Lung (tissue), 12 donors: ENCODE measurements around the gene PIWIL4. TPM values are rescaled to one million over a fixed set of nuclear protein-coding genes. Genes with fewer than 3 reads are reported as not detected.
A peak's percentile ranks its signal among the peaks of the same experiment; 100 is the strongest.

Experiments used
- ATAC-seq: fragments of 200-7000 bp; cut with Tn5 transposase; one replicate; pipeline ENCODE4 v1.9.1; 2020; ENCODE audit warnings: moderate number of reproducible peaks; ENCODE audit not compliant: insufficient read depth, low FRiP score
- DNase-seq, 3 donors: peaks; one replicate each; pipeline ENCODE4 v3.0.0-alpha.2; 2013 to 2017
- H3K27ac ChIP-seq, 2 donors: one replicate each; pipeline ENCODE4 v1.5.1; 2013; ENCODE audit warnings: mild to moderate bottlenecking in 2 of 2, moderate library complexity in 2 of 2, control low read depth in 1 of 2, inconsistent platforms in 1 of 2, low read depth in 1 of 2, low read length in 1 of 2
- H3K27me3 ChIP-seq, 3 donors: one replicate each; pipeline ENCODE4 v1.5.1; 2013; ENCODE audit warnings: low read length in 2 of 3; ENCODE audit not compliant: control insufficient read depth in 3 of 3, insufficient read depth in 3 of 3
- H3K36me3 ChIP-seq, 4 donors: one replicate each; pipeline ENCODE4 v1.5.1; 2013; ENCODE audit warnings: low read length in 4 of 4, mild to moderate bottlenecking in 1 of 4, moderate library complexity in 1 of 4; ENCODE audit not compliant: control insufficient read depth in 4 of 4, insufficient read depth in 4 of 4
- H3K4me1 ChIP-seq, 5 donors: one replicate each; pipeline ENCODE4 v1.5.1; 2013; ENCODE audit warnings: low read length in 5 of 5, mild to moderate bottlenecking in 2 of 5, moderate library complexity in 1 of 5; ENCODE audit not compliant: control insufficient read depth in 5 of 5, insufficient read depth in 5 of 5
- H3K4me3 ChIP-seq: one replicate; pipeline ENCODE4 v1.5.1; 2013; ENCODE audit warnings: mild to moderate bottlenecking, control low read depth, moderate library complexity
- H3K9ac ChIP-seq, 2 donors: one replicate each; pipeline ENCODE4 v1.5.1; 2013; ENCODE audit warnings: low read length in 2 of 2, control low read depth in 1 of 2; ENCODE audit not compliant: insufficient read depth in 1 of 2
- H3K9me3 ChIP-seq, 4 donors: one replicate each; pipeline ENCODE4 v1.5.1; 2013; ENCODE audit warnings: low read length in 3 of 4, mild to moderate bottlenecking in 1 of 4, moderate library complexity in 1 of 4; ENCODE audit not compliant: control insufficient read depth in 4 of 4, insufficient read depth in 3 of 4
- CTCF ChIP-seq: IDR thresholded peaks from 2 replicates; pipeline ENCODE4 v1.5.1; 2012; ENCODE audit warnings: mild to moderate bottlenecking; ENCODE audit errors: control extremely low read depth, extremely low read depth
- WGBS, 2 donors: extraction: QIAGEN DNeasy Blood & Tissue Kit; methylation state at CpG; one replicate each; pipeline ENCODE4 v1.1.7; 2013; 5-methylcytosine and 5-hydroxymethylcytosine counted together
- polyA plus RNA-seq, 2 donors: library from polyadenylated mRNA; stranded (reverse); fragments of 200-250 nt; gene quantifications; one replicate each; pipeline ENCODE4 v1.2.1, GENCODE V29; 2013
- total RNA-seq, 2 donors: library from RNA; depleted of rRNA in 1 of 2; stranded (reverse); fragments of >200 nt in 1 of 2; gene quantifications; one replicate each; pipeline ENCODE4 v1.2.1, GENCODE V29; 2014 to 2021
- donor health status: control.
- donor health status: control.
- donor health status: Bipolar disorder and iron deficiency.
- donor health status: healthy.
- donor health status: DM: yes; HTN: yes; CAD: no.

The PIWIL4 gene
- total and polyA plus RNA-seq, 4 donors, result 1.8 to 5.8 (median 3.1) TPM

GRCh38 chr11:94658888-94659287 is 91.7 kb downstream of the PIWIL4 start:
- Histone ChIP-seq H3K36me3 (no peaks in the 10 kb centered on the region), H3K4me1 (no peaks in the 10 kb centered on the region), H3K9ac (no peak overlapping the region), H3K9me3 (no peaks in the 10 kb centered on the region), H3K27me3 (no peaks in the 10 kb centered on the region), H3K4me3 (no peak overlapping the region), H3K27ac (peak overlapping the region in 1 of 2 donors; percentile 3)
- no peak for TF ChIP-seq CTCF
- no peak for DNase-seq
- WGBS, 2 donors, result 58 to 78% methylated on average over 3 of the region's 3 CpGs
- ATAC-seq, result no peak

- Histone ChIP-seq H3K9me3 (no peaks in the 10 kb centered on the region), H3K9ac (no peak overlapping the region), H3K4me3 (no peak overlapping the region), H3K36me3 (no peaks in the 10 kb centered on the region), H3K27me3 (no peaks in the 10 kb centered on the region), H3K4me1 (no peaks in the 10 kb centered on the region), H3K27ac (no peak overlapping the region)
- WGBS, 2 donors, result 80 to 90% methylated on average over 1 of the region's 1 CpG
- DNase-seq (no peak), ATAC-seq (no peak)
- TF ChIP-seq CTCF, result no peak
Observed at GRCh38 chr11:94661444-94661843, 94.3 kb downstream of the PIWIL4 start.

- ATAC-seq, result no peak
Observed at GRCh38 chr11:94662065-94662779, 95.1 kb downstream of the PIWIL4 start.

More at GRCh38 chr11:94662065-94662779, 95.1 kb downstream of the PIWIL4 start:
- Histone ChIP-seq H3K4me1 (no peaks in the 10 kb centered on the region), H3K36me3 (no peaks in the 10 kb centered on the region), H3K27ac (no peak overlapping the region), H3K9ac (no peak overlapping the region), H3K9me3 (no peaks in the 10 kb centered on the region), H3K27me3 (no peaks in the 10 kb centered on the region), H3K4me3 (no peak overlapping the region)
- no peak for DNase-seq
- WGBS, 2 donors, result 66 to 85% methylated on average over 4 of the region's 4 CpGs
- no peak for TF ChIP-seq CTCF
